CD14-positive monocyte (primary cell): ENCODE measurements around the gene GPR21. TPM values are rescaled to one million over a fixed set of nuclear protein-coding genes. Genes with fewer than 3 reads are reported as not detected.
A peak's percentile ranks its signal among the peaks of the same experiment; 100 is the strongest.

Experiments used
- DNase-seq, 3 donors: peaks; one replicate each; pipeline ENCODE4 v3.0.0-alpha.2; 2011 to 2022
- H2AFZ ChIP-seq: 2 replicates; pipeline ENCODE4 v1.6.0; 2012; ENCODE audit warnings: mild to moderate bottlenecking, low read depth, low read length, inconsistent platforms; ENCODE audit not compliant: insufficient read depth, poor library complexity, severe bottlenecking
- H3K27ac ChIP-seq, 2 donors: 1 replicate in 1 of 2; 2 replicates in 1 of 2; pipeline ENCODE4 v1.5.1; 2012 to 2013; ENCODE audit warnings: low read length in 2 of 2, control low read depth in 1 of 2, inconsistent platforms in 1 of 2, low read depth in 1 of 2, mild to moderate bottlenecking in 1 of 2
- H3K27me3 ChIP-seq, 2 donors: one replicate each; pipeline versions ENCODE4 v1.6.0 to v1.6.1; 2011 to 2013; ENCODE audit warnings: low read length in 2 of 2; ENCODE audit not compliant: control insufficient read depth in 2 of 2, insufficient read depth in 2 of 2
- H3K36me3 ChIP-seq, 2 donors: replicated peaks in 1 of 2; 1 replicate in 1 of 2; 2 replicates in 1 of 2; pipeline versions ENCODE4 v1.5.1 to v1.6.1; 2012 to 2013; ENCODE audit warnings: low read length in 2 of 2, control low read depth in 1 of 2, inconsistent platforms in 1 of 2, mild to moderate bottlenecking in 1 of 2; ENCODE audit not compliant: insufficient read depth in 2 of 2, control insufficient read depth in 1 of 2
- H3K4me1 ChIP-seq, 2 donors: 1 replicate in 1 of 2; 2 replicates in 1 of 2; pipeline versions ENCODE4 v1.5.1 to v1.6.1; 2012 to 2013; ENCODE audit warnings: low read length in 2 of 2, control low read depth in 1 of 2, inconsistent platforms in 1 of 2, mild to moderate bottlenecking in 1 of 2, moderate library complexity in 1 of 2; ENCODE audit not compliant: insufficient read depth in 2 of 2, control insufficient read depth in 1 of 2
- H3K4me2 ChIP-seq: replicated peaks from 2 replicates; pipeline ENCODE3; 2012; ENCODE audit warnings: low read length, moderate library complexity, mild to moderate bottlenecking; ENCODE audit not compliant: poor library complexity, severe bottlenecking; ENCODE audit errors: extremely low read depth
- H3K4me3 ChIP-seq, 3 experiments: fragments of 200-600 bp in 1 of 3; sonication (generic) in 1 of 3; replicated peaks in 1 of 3; 1 replicate in 2 of 3; 2 replicates in 1 of 3; pipeline ENCODE4 v1.5.1; 2011 to 2013; ENCODE audit warnings: low read length in 3 of 3, mild to moderate bottlenecking in 3 of 3, control low read depth in 2 of 3, low read depth in 2 of 3, inconsistent platforms in 1 of 3, moderate library complexity in 1 of 3
- H3K79me2 ChIP-seq: 2 replicates; pipeline ENCODE4 v1.6.0; 2012; ENCODE audit warnings: mild to moderate bottlenecking, control low read depth, inconsistent platforms, low read length, moderate library complexity; ENCODE audit not compliant: insufficient read depth
- H3K9ac ChIP-seq: 2 replicates; pipeline ENCODE4 v1.6.0; 2017; ENCODE audit warnings: low read length, mild to moderate bottlenecking; ENCODE audit not compliant: insufficient read depth, poor library complexity, severe bottlenecking
- H3K9me3 ChIP-seq, 2 donors: replicated peaks in 1 of 2; 1 replicate in 1 of 2; 2 replicates in 1 of 2; pipeline versions ENCODE4 v1.5.1 to v1.6.1; 2012 to 2013; ENCODE audit warnings: low read length in 2 of 2, control low read depth in 1 of 2; ENCODE audit not compliant: control insufficient read depth in 1 of 2, insufficient read depth in 1 of 2
- H4K20me1 ChIP-seq: 2 replicates; pipeline ENCODE4 v1.6.0; 2012; ENCODE audit warnings: mild to moderate bottlenecking, low read length, control low read depth, moderate library complexity; ENCODE audit not compliant: insufficient read depth
- H3K27ac Mint-ChIP-seq, 7 donors: one replicate each; pipeline ENCODE4 v1.8.0; 2020; ENCODE audit warnings: mild to moderate bottlenecking in 7 of 7, mixed read lengths in 7 of 7, moderate library complexity in 6 of 7, inconsistent platforms in 2 of 7
- H3K27me3 Mint-ChIP-seq, 3 donors: one replicate each; pipeline ENCODE4 v1.8.0; 2021 to 2022; ENCODE audit warnings: low read depth in 3 of 3, mild to moderate bottlenecking in 3 of 3, mixed read lengths in 3 of 3, moderate library complexity in 3 of 3, inconsistent platforms in 1 of 3
- H3K36me3 Mint-ChIP-seq, 2 donors: one replicate each; pipeline ENCODE4 v1.8.0; 2020; ENCODE audit warnings: mixed read lengths in 2 of 2, inconsistent platforms in 1 of 2, mild to moderate bottlenecking in 1 of 2
- H3K4me1 Mint-ChIP-seq: one replicate; pipeline ENCODE4 v1.8.0; 2020; ENCODE audit warnings: mild to moderate bottlenecking, mixed read lengths
- H3K4me3 Mint-ChIP-seq, 2 donors: one replicate each; pipeline ENCODE4 v1.8.0; 2020; ENCODE audit warnings: mild to moderate bottlenecking in 2 of 2, mixed read lengths in 2 of 2, moderate library complexity in 1 of 2
- H3K9me3 Mint-ChIP-seq, 7 donors: one replicate each; pipeline ENCODE4 v1.8.0; 2020 to 2022; ENCODE audit warnings: mixed read lengths in 7 of 7, mild to moderate bottlenecking in 6 of 7, moderate library complexity in 6 of 7, inconsistent platforms in 2 of 7
- CTCF ChIP-seq: fragments of 200-600 bp; IDR thresholded peaks from one replicate; pipeline ENCODE4 v1.8.0; 2022; ENCODE audit warnings: antibody characterized with exemption, mild to moderate bottlenecking
- WGBS: methylation state at CpG from one replicate; pipeline ENCODE4 v1.1.5; 2013; ENCODE audit warnings: missing lambda C conversion rate; ENCODE audit not compliant: insufficient coverage; 5-methylcytosine and 5-hydroxymethylcytosine counted together
- intact Hi-C, 2 donors: fragments of 100-400 bp; cut with micrococcal nuclease; formaldehyde crosslinking; loops; one replicate each; pipeline versions ENCODE4 v1.15.0 to v1.15.1; 2023
- polyA plus RNA-seq, 3 donors: library from polyadenylated mRNA; depleted of rRNA in 1 of 3; unstranded in 2 of 3; stranded (reverse) in 1 of 3; fragments of 300-500 nt in 2 of 3; fragments of >200 nt in 1 of 3; fragmentation: Illumina TruSeq in 2 of 3; gene quantifications; 1 replicate in 2 of 3; 2 replicates in 1 of 3; pipeline ENCODE4 v1.2.3, GENCODE V29; 2012 to 2021

The GPR21 gene
- polyA plus RNA-seq, 3 donors, result 0.39 TPM; not detected in 2

- Histone ChIP-seq H2AFZ (no peak overlapping the region), H3K79me2 (no peaks in the 10 kb centered on the region), H4K20me1 (no peaks in the 10 kb centered on the region), H3K9me3 (no peaks in the 10 kb centered on the region), H3K4me2 (no peak overlapping the region), H3K27ac (no peak overlapping the region), H3K9ac (no peak overlapping the region), H3K4me1 (no peaks in the 10 kb centered on the region), H3K36me3 (peaks cover 47 to 76% of the 10 kb centered on the region in 2 donors), H3K4me3 (no peak overlapping the region), H3K27me3 (no peaks in the 10 kb centered on the region)
- Mint-ChIP-seq H3K36me3 (peaks cover 52 to 75% of the 10 kb centered on the region in 2 donors), H3K27ac (no peak overlapping the region), H3K27me3 (no peaks in the 10 kb centered on the region), H3K4me1 (peaks cover 3% of the 10 kb centered on the region), H3K4me3 (no peak overlapping the region), H3K9me3 (no peaks in the 10 kb centered on the region)
- WGBS, result no CpG with 5 or more reads among the region's 5 CpGs
- DNase-seq, result peak in 1 of 3 donors; percentile 3
- TF ChIP-seq CTCF, result no peak
- intact Hi-C loops, result no loop called here
Measured at GRCh38 chr9:123002754-123003153, 30.7 kb upstream of the GPR21 start.

GRCh38 chr9:123003466-123003865 is 30.0 kb upstream of the GPR21 start:
- no peak overlapping the region for H3K4me3 Mint-ChIP-seq
- Histone ChIP-seq H3K79me2 (no peaks in the 10 kb centered on the region), H3K27me3 (no peaks in the 10 kb centered on the region), H3K4me3 (no peak overlapping the region), H3K36me3 (peaks cover 45 to 76% of the 10 kb centered on the region in 2 donors), H3K9me3 (no peaks in the 10 kb centered on the region), H3K4me2 (no peak overlapping the region), H3K4me1 (no peaks in the 10 kb centered on the region), H2AFZ (no peak overlapping the region), H4K20me1 (no peaks in the 10 kb centered on the region), H3K27ac (no peak overlapping the region), H3K9ac (no peak overlapping the region)
- peaks cover 49 to 73% of the 10 kb centered on the region in 2 donors for H3K36me3 Mint-ChIP-seq
- H3K27ac Mint-ChIP-seq, result no peak overlapping the region
- H3K27me3 Mint-ChIP-seq, result no peaks in the 10 kb centered on the region
- no CpG with 5 or more reads among the region's 2 CpGs for WGBS
- DNase-seq, result no peak
- H3K4me1 Mint-ChIP-seq, result peaks cover 3% of the 10 kb centered on the region
- TF ChIP-seq CTCF, result no peak
- intact Hi-C loops, result no loop called here
- no peaks in the 10 kb centered on the region for H3K9me3 Mint-ChIP-seq
